Neural cell (in vitro differentiated cells): Measurements from ENCODE around the gene IL17RC. TPM values are rescaled to one million over a fixed set of nuclear protein-coding genes. Genes with fewer than 3 reads are reported as not detected.
"Not testable (repeated sequence)": the region's sequence is repeated elsewhere in the genome, so short reads cannot be mapped to it uniquely, and the experiment has no call there.

Source experiments
- H2AFZ ChIP-seq: fragments of 200-600, 300-800 bp; sonication (generic), shearing (Covaris generic); 2 replicates; pipeline ENCODE4 v1.6.0; 2014; ENCODE audit warnings: low read depth, mild to moderate bottlenecking, antibody characterized with exemption, low read length, moderate library complexity
- H3F3A ChIP-seq: fragments of 200-600 bp; shearing (Covaris generic); 2 replicates; pipeline ENCODE4 v1.6.1; 2016; ENCODE audit warnings: mild to moderate bottlenecking, moderate library complexity, mixed read lengths, antibody characterized with exemption, low read length; ENCODE audit not compliant: insufficient read depth, poor library complexity, severe bottlenecking
- H3K27ac ChIP-seq: fragments of 200-600, 300-800 bp; sonication (generic), shearing (Covaris generic); 2 replicates; pipeline ENCODE4 v1.5.1; 2014; ENCODE audit warnings: mild to moderate bottlenecking, low read length, moderate library complexity
- H3K27me3 ChIP-seq: fragments of 300-800, 200-600 bp; sonication (generic), shearing (Covaris generic); 2 replicates; pipeline ENCODE4 v1.6.0; 2014; ENCODE audit warnings: mild to moderate bottlenecking, low read depth, low read length, moderate library complexity; ENCODE audit not compliant: insufficient read depth
- H3K36me3 ChIP-seq: fragments of 300-800, 200-600 bp; sonication (generic), shearing (Covaris generic); 2 replicates; pipeline ENCODE4 v1.5.1; 2014; ENCODE audit warnings: mild to moderate bottlenecking, antibody characterized with exemption, low read length, moderate library complexity; ENCODE audit not compliant: insufficient read depth
- H3K4me2 ChIP-seq: fragments of 300-800, 200-600 bp; sonication (generic), shearing (Covaris generic); 2 replicates; pipeline ENCODE4 v1.6.0; 2014; ENCODE audit warnings: mild to moderate bottlenecking, low read length
- H3K4me3 ChIP-seq: fragments of 300-800, 200-600 bp; sonication (generic), shearing (Covaris generic); 2 replicates; pipeline ENCODE4 v1.5.1; 2014; ENCODE audit warnings: mild to moderate bottlenecking, low read length, moderate library complexity
- H3K79me2 ChIP-seq: fragments of 200-600 bp; shearing (Covaris generic); replicated peaks from 2 replicates; pipeline ENCODE4 v1.6.0; 2014; ENCODE audit warnings: mild to moderate bottlenecking, low read length, moderate library complexity; ENCODE audit not compliant: insufficient read depth
- H3K9ac ChIP-seq: fragments of 300-800, 200-600 bp; sonication (generic), shearing (Covaris generic); 2 replicates; pipeline ENCODE4 v1.6.1; 2016; ENCODE audit warnings: mild to moderate bottlenecking, low read length, mixed read lengths
- H3K9me2 ChIP-seq: fragments of 200-600 bp; shearing (Covaris generic); 2 replicates; pipeline ENCODE4 v1.6.1; 2016; ENCODE audit warnings: mild to moderate bottlenecking, low read length, mixed read lengths; ENCODE audit not compliant: insufficient read depth
- H3K9me3 ChIP-seq: fragments of 200-600, 300-800 bp; sonication (generic), shearing (Covaris generic); 2 replicates; pipeline ENCODE4 v1.6.1; 2016; ENCODE audit warnings: mild to moderate bottlenecking, mixed run types, low read length, moderate library complexity, mixed read lengths
- H4K20me1 ChIP-seq: fragments of 200-600 bp; shearing (Covaris generic); 2 replicates; pipeline ENCODE4 v1.6.1; 2016; ENCODE audit warnings: mild to moderate bottlenecking, mixed run types; ENCODE audit not compliant: insufficient read depth
- EP300 ChIP-seq: fragments of 450-650 bp; conservative IDR thresholded peaks from 2 replicates; pipeline ENCODE4 v1.6.1; 2014; ENCODE audit warnings: antibody characterized with exemption, mild to moderate bottlenecking, moderate library complexity; ENCODE audit not compliant: poor library complexity, severe bottlenecking
- EZH2 ChIP-seq: fragments of 200-600, 300-800 bp; shearing (Covaris generic), sonication (generic); IDR thresholded peaks from 2 replicates; pipeline ENCODE4 v1.6.1; 2014; ENCODE audit warnings: antibody characterized with exemption, low read length, borderline replicate concordance, mild to moderate bottlenecking; ENCODE audit not compliant: insufficient read depth, poor library complexity, severe bottlenecking
- MXI1 ChIP-seq: fragments of 450-650 bp; conservative IDR thresholded peaks from 2 replicates; pipeline ENCODE4 v1.6.1; 2014; ENCODE audit warnings: antibody characterized with exemption, mild to moderate bottlenecking; ENCODE audit not compliant: poor library complexity, severe bottlenecking
- POLR2AphosphoS5 ChIP-seq: IDR thresholded peaks from 2 replicates; pipeline ENCODE4 v1.6.1; 2012
- RAD21 ChIP-seq: fragments of 450-650 bp; conservative IDR thresholded peaks from 2 replicates; pipeline ENCODE4 v1.6.1; 2014; ENCODE audit warnings: antibody characterized with exemption, mild to moderate bottlenecking, moderate library complexity
- SMC3 ChIP-seq: fragments of 450-650 bp; conservative IDR thresholded peaks from 2 replicates; pipeline ENCODE4 v1.6.1; 2014; ENCODE audit warnings: antibody characterized with exemption, mild to moderate bottlenecking, moderate library complexity; ENCODE audit not compliant: poor library complexity
- TAF1 ChIP-seq: IDR thresholded peaks from 2 replicates; pipeline ENCODE4 v1.6.1; 2012; ENCODE audit warnings: low read depth
- polyA plus RNA-seq: library from polyadenylated mRNA; depleted of rRNA; stranded (reverse); fragments of >200 nt; gene quantifications from 2 replicates; pipeline ENCODE4 v1.2.3, GENCODE V29; 2014
- TF ChIP-seq, protein P1 (sequence below): fragments of 450-650 bp; IDR thresholded peaks from 2 replicates; pipeline ENCODE4 v1.5.1; 2014; ENCODE audit warnings: antibody characterized with exemption, mild to moderate bottlenecking, moderate library complexity; ENCODE audit not compliant: poor library complexity, severe bottlenecking
- TF ChIP-seq, protein P2 (sequence below): IDR thresholded peaks from 2 replicates; pipeline ENCODE4 v1.6.1; 2012; ENCODE audit warnings: borderline replicate concordance

IL17RC gene
- polyA plus RNA-seq, 1 donor from 2014 or later: not detected

DNA sequence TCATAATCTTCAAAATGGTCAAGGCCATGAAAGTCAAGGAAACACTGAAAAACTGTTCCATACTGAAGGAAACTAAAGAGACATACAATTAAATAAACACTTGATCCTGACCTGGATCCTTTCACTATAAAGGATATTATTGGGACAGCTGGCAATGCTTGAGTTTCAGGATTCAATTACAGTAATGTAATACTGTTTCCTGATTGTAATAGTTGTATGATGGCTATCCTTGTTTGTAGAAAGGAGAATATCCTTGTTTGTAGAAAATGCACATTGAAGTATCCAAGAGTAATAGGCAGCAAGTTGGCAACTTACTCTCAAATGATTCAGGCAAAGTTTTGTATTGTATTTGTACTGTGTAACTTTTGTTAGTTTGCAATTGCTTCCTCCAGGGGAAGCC is 41.5 kb upstream of the IL17RC start:
- no peaks in the 10 kb centered on the region for H3K9me2 ChIP-seq
- H3K4me2 ChIP-seq: no peak overlapping the region
- H3K4me3 ChIP-seq: no peak overlapping the region
- no peaks in the 10 kb centered on the region for H3K9me3 ChIP-seq
- H3K9ac ChIP-seq: no peak overlapping the region
- H3K27me3 ChIP-seq: no peaks in the 10 kb centered on the region
- H3K27ac ChIP-seq: no peak overlapping the region
- TF ChIP-seq EP300 (no peak), POLR2AphosphoS5 (no peak), EZH2 (no peak), MXI1 (no peak), SMC3 (no peak), RAD21 (no peak), TAF1 (no peak)
- TF ChIP-seq, protein P1, sequence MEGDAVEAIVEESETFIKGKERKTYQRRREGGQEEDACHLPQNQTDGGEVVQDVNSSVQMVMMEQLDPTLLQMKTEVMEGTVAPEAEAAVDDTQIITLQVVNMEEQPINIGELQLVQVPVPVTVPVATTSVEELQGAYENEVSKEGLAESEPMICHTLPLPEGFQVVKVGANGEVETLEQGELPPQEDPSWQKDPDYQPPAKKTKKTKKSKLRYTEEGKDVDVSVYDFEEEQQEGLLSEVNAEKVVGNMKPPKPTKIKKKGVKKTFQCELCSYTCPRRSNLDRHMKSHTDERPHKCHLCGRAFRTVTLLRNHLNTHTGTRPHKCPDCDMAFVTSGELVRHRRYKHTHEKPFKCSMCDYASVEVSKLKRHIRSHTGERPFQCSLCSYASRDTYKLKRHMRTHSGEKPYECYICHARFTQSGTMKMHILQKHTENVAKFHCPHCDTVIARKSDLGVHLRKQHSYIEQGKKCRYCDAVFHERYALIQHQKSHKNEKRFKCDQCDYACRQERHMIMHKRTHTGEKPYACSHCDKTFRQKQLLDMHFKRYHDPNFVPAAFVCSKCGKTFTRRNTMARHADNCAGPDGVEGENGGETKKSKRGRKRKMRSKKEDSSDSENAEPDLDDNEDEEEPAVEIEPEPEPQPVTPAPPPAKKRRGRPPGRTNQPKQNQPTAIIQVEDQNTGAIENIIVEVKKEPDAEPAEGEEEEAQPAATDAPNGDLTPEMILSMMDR: no peak
- TF ChIP-seq, protein P2, sequence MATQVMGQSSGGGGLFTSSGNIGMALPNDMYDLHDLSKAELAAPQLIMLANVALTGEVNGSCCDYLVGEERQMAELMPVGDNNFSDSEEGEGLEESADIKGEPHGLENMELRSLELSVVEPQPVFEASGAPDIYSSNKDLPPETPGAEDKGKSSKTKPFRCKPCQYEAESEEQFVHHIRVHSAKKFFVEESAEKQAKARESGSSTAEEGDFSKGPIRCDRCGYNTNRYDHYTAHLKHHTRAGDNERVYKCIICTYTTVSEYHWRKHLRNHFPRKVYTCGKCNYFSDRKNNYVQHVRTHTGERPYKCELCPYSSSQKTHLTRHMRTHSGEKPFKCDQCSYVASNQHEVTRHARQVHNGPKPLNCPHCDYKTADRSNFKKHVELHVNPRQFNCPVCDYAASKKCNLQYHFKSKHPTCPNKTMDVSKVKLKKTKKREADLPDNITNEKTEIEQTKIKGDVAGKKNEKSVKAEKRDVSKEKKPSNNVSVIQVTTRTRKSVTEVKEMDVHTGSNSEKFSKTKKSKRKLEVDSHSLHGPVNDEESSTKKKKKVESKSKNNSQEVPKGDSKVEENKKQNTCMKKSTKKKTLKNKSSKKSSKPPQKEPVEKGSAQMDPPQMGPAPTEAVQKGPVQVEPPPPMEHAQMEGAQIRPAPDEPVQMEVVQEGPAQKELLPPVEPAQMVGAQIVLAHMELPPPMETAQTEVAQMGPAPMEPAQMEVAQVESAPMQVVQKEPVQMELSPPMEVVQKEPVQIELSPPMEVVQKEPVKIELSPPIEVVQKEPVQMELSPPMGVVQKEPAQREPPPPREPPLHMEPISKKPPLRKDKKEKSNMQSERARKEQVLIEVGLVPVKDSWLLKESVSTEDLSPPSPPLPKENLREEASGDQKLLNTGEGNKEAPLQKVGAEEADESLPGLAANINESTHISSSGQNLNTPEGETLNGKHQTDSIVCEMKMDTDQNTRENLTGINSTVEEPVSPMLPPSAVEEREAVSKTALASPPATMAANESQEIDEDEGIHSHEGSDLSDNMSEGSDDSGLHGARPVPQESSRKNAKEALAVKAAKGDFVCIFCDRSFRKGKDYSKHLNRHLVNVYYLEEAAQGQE: no peak
- H3K36me3 ChIP-seq: no peaks in the 10 kb centered on the region
- no peaks in the 10 kb centered on the region for H3K79me2 ChIP-seq
- H2AFZ ChIP-seq: no peak overlapping the region
- no peaks in the 10 kb centered on the region for H4K20me1 ChIP-seq
- no peaks in the 10 kb centered on the region for H3F3A ChIP-seq

DNA sequence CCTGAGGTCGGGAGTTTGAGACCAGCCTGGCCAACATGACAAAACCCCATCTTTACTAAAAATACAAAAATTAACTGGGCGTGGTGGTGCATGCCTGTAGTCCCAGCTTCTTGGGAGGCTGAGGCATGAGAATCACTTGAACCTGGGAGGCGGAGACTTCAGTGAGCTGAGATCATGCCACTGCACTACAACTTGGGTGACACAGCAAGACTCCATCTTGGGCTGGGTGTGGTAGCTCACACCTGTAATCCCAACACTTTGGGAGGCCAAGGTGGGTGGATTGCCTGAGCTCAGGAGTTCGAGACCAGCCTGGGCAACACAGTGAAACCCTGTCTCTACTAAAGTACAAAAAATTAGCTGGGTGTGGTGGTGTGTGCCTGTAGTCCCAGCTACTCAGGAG is 40.6 kb upstream of the IL17RC start:
- not testable (repeated sequence) for H3K27ac ChIP-seq, H4K20me1 ChIP-seq, H3K9me2 ChIP-seq, H3F3A ChIP-seq, H3K36me3 ChIP-seq, H3K79me2 ChIP-seq, H2AFZ ChIP-seq, H3K4me3 ChIP-seq, H3K9me3 ChIP-seq, H3K27me3 ChIP-seq, H3K9ac ChIP-seq, H3K4me2 ChIP-seq

DNA sequence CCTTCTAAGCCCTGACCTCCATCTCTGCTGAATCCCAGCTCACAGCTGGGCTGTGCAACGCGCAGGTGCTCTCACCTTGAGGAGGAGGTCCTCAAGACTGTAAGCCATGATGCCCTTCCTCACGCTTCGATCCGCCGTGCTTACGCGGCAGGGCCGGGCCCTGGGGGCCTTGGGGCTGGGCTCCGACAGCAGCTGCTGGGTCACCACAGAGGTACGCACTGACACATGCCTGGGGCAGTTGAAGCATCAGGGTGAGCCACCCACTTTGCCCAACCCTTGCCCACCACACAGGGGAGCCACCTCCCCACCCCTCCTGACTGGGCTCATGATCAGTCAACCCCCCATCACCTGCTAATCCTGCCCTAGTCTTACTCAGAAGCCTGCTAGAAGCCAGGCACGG is 39.9 kb upstream of the IL17RC start:
- TF ChIP-seq SMC3: no peak
- TF ChIP-seq, protein P2: no peak
- TF ChIP-seq RAD21: no peak
- TF ChIP-seq TAF1: no peak
- TF ChIP-seq, protein P1: no peak
- TF ChIP-seq EZH2: no peak
- no peak for TF ChIP-seq MXI1
- TF ChIP-seq EP300: no peak
- no peak for TF ChIP-seq POLR2AphosphoS5
- no peaks in the 10 kb centered on the region for H3K79me2 ChIP-seq
- H3K27me3 ChIP-seq: no peaks in the 10 kb centered on the region
- no peak overlapping the region for H3K9ac ChIP-seq
- H3K4me2 ChIP-seq: no peak overlapping the region
- H3K9me3 ChIP-seq: no peaks in the 10 kb centered on the region
- no peaks in the 10 kb centered on the region for H3K36me3 ChIP-seq
- H3K4me3 ChIP-seq: no peak overlapping the region
- no peak overlapping the region for H3K27ac ChIP-seq
- H2AFZ ChIP-seq: no peak overlapping the region
- no peaks in the 10 kb centered on the region for H3F3A ChIP-seq
- H3K9me2 ChIP-seq: no peaks in the 10 kb centered on the region
- no peaks in the 10 kb centered on the region for H4K20me1 ChIP-seq
